KOPT-K1 (cell line): ENCODE results near the gene STYK1.

ENCODE experiments used
- H3K27ac ChIP-seq: fragments of 200-600 bp; sonication (generic); 2 replicates; pipeline ENCODE4 v1.5.1; 2016; ENCODE audit warnings: antibody characterized with exemption, mild to moderate bottlenecking, low read depth, low read length; ENCODE audit not compliant: poor library complexity, severe bottlenecking
- H3K36me3 ChIP-seq: fragments of 200-600 bp; sonication (generic); 2 replicates; pipeline ENCODE4 v1.5.1; 2017; ENCODE audit warnings: antibody characterized with exemption, mild to moderate bottlenecking, low read length, moderate library complexity; ENCODE audit not compliant: insufficient read depth
- H3K9me3 ChIP-seq: fragments of 200-600 bp; sonication (generic); 2 replicates; pipeline ENCODE4 v1.5.1; 2017; ENCODE audit warnings: antibody characterized with exemption, low read length, mild to moderate bottlenecking; ENCODE audit not compliant: insufficient read depth, poor library complexity, severe bottlenecking

STYK1 gene

GRCh38 chr12:10673659-10674384 is at the start of gene STYK1:
Gene STYK1 (minus strand): TSS chr12:10674052. CDS start chr12:10634618, 39,434 bp downstream.
- Histone ChIP-seq H3K9me3 (no peaks in the 10 kb centered on the region), H3K36me3 (no peaks in the 10 kb centered on the region), H3K27ac (no peak within 1 kb of the TSS)

- H3K27ac ChIP-seq, result peak within 1 kb of the TSS; percentile 42
- no peaks in the 10 kb centered on the region for H3K9me3 ChIP-seq
- H3K36me3 ChIP-seq, result no peaks in the 10 kb centered on the region
Observed at GRCh38 chr12:10722905-10723746, 49.3 kb upstream of the STYK1 start, which contains the start of gene YBX3. Gene YBX3 (minus strand): TSS chr12:10723323. CDS start chr12:10723111, 212 bp downstream.

GRCh38 chr12:10722502-10722904 is 48.7 kb upstream of the STYK1 start:
- H3K9me3 ChIP-seq, result no peaks in the 10 kb centered on the region
- peak overlapping the region; percentile 42 for H3K27ac ChIP-seq

GRCh38 chr12:10721651-10722501 is 48.0 kb upstream of the STYK1 start:
- no peaks in the 10 kb centered on the region for H3K9me3 ChIP-seq
- H3K36me3 ChIP-seq, result peaks cover 2% of the 10 kb centered on the region
- peak overlapping the region; percentile 42 for H3K27ac ChIP-seq

More at GRCh38 chr12:10722502-10722904, 48.7 kb upstream of the STYK1 start:
- H3K36me3 ChIP-seq, result no peaks in the 10 kb centered on the region

GRCh38 chr12:10720974-10721650 is 47.3 kb upstream of the STYK1 start:
- Histone ChIP-seq H3K9me3 (no peaks in the 10 kb centered on the region), H3K36me3 (peaks cover 9% of the 10 kb centered on the region), H3K27ac (peak overlapping the region; percentile 42)

- Histone ChIP-seq H3K36me3 (peaks cover 15% of the 10 kb centered on the region), H3K9me3 (no peaks in the 10 kb centered on the region), H3K27ac (no peak overlapping the region)
Observed at GRCh38 chr12:10719482-10719881, 45.6 kb upstream of the STYK1 start.

GRCh38 chr12:10718279-10718821 is 44.5 kb upstream of the STYK1 start:
- Histone ChIP-seq H3K27ac (no peak overlapping the region), H3K9me3 (no peaks in the 10 kb centered on the region), H3K36me3 (peaks cover 26% of the 10 kb centered on the region)

- Histone ChIP-seq H3K36me3 (peaks cover 35% of the 10 kb centered on the region), H3K27ac (no peak overlapping the region), H3K9me3 (no peaks in the 10 kb centered on the region)
Observed at GRCh38 chr12:10717410-10717809, 43.6 kb upstream of the STYK1 start.

GRCh38 chr12:10716704-10717315 is 43.0 kb upstream of the STYK1 start:
- H3K27ac ChIP-seq, result no peak overlapping the region
- H3K9me3 ChIP-seq, result no peaks in the 10 kb centered on the region
- peaks cover 41% of the 10 kb centered on the region for H3K36me3 ChIP-seq

- H3K27ac ChIP-seq, result no peak overlapping the region
- H3K36me3 ChIP-seq, result peaks cover 47% of the 10 kb centered on the region
- no peaks in the 10 kb centered on the region for H3K9me3 ChIP-seq
Observed at GRCh38 chr12:10716277-10716676, 42.4 kb upstream of the STYK1 start.

- Histone ChIP-seq H3K36me3 (peaks cover 50% of the 10 kb centered on the region), H3K27ac (no peak overlapping the region), H3K9me3 (no peaks in the 10 kb centered on the region)
Observed at GRCh38 chr12:10715491-10715890, 41.6 kb upstream of the STYK1 start.

- Histone ChIP-seq H3K36me3 (peaks cover 93% of the 10 kb centered on the region), H3K27ac (no peak overlapping the region), H3K9me3 (no peaks in the 10 kb centered on the region)
Observed at GRCh38 chr12:10709808-10710207, 36.0 kb upstream of the STYK1 start.

- H3K27ac ChIP-seq, result no peak overlapping the region
- peaks cover 92% of the 10 kb centered on the region for H3K36me3 ChIP-seq
- H3K9me3 ChIP-seq, result no peaks in the 10 kb centered on the region
Observed at GRCh38 chr12:10708862-10709261, 35.0 kb upstream of the STYK1 start.

GRCh38 chr12:10705655-10706054 is 31.8 kb upstream of the STYK1 start:
- no peak overlapping the region for H3K27ac ChIP-seq
- no peaks in the 10 kb centered on the region for H3K9me3 ChIP-seq
- H3K36me3 ChIP-seq, result peaks cover 95% of the 10 kb centered on the region
